HCT116 (cell line): Measurements from ENCODE around the gene PVRIG.
"Not testable (repeated sequence)": the region's sequence is repeated elsewhere in the genome, so short reads cannot be mapped to it uniquely, and the experiment has no call there.

Experiments
- CEBPB ChIP-seq: IDR thresholded peaks from 2 replicates; pipeline ENCODE4 v1.6.1; 2012; ENCODE audit warnings: low read depth
- ELF1 ChIP-seq: IDR thresholded peaks from 2 replicates; pipeline ENCODE4 v1.6.1; 2012; ENCODE audit warnings: low read depth, borderline replicate concordance
- EZH2 ChIP-seq: fragments of 200-600 bp; sonication (generic); IDR thresholded peaks from 2 replicates; pipeline ENCODE4 v1.6.1; 2017; ENCODE audit warnings: antibody characterized with exemption, mixed run types
- EZH2phosphoT487 ChIP-seq: fragments of 200-600 bp; IDR thresholded peaks from 2 replicates; pipeline ENCODE4 v1.6.1; 2018; ENCODE audit warnings: antibody characterized with exemption, borderline replicate concordance
- JUND ChIP-seq: IDR thresholded peaks from 2 replicates; pipeline ENCODE4 v1.6.1; 2012
- POLR2A ChIP-seq: IDR thresholded peaks from 2 replicates; pipeline ENCODE4 v1.7.0; 2011; ENCODE audit warnings: borderline replicate concordance; ENCODE audit not compliant: insufficient read depth, insufficient read length; ENCODE audit errors: extremely low read depth
- POLR2AphosphoS5 ChIP-seq: IDR thresholded peaks from 2 replicates; pipeline ENCODE4 v1.6.1; 2011; ENCODE audit warnings: mild to moderate bottlenecking, low read depth, low read length, moderate library complexity
- REST ChIP-seq: IDR thresholded peaks from 2 replicates; pipeline ENCODE4 v1.6.1; 2012; ENCODE audit warnings: low read depth
- SP1 ChIP-seq: IDR thresholded peaks from 2 replicates; pipeline ENCODE4 v1.6.1; 2012; ENCODE audit warnings: low read depth
- SRF ChIP-seq: IDR thresholded peaks from 2 replicates; pipeline ENCODE4 v1.6.1; 2012; ENCODE audit warnings: low read depth
- TCF7L2 ChIP-seq: IDR thresholded peaks from 2 replicates; pipeline ENCODE4 v1.7.0; 2011; ENCODE audit warnings: borderline replicate concordance, inconsistent platforms; ENCODE audit not compliant: insufficient read depth, insufficient read length; ENCODE audit errors: extremely low read depth
- ZNF274 ChIP-seq: fragments of 200-500 bp; sonication (Bioruptor generic); IDR thresholded peaks from 2 replicates; pipeline ENCODE4 v1.6.1; 2014; ENCODE audit warnings: mild to moderate bottlenecking, low read depth, low read length, inconsistent platforms
- TF ChIP-seq, protein P1 (sequence below), 3 experiments: fragments of 200-600 bp in 1 of 3; sonication (generic) in 1 of 3; IDR thresholded peaks in 2 of 3; conservative IDR thresholded peaks in 1 of 3; 2 replicates each; pipeline ENCODE4 v1.5.1; 2012 to 2017; ENCODE audit warnings: low read depth in 2 of 3, low read length in 2 of 3, antibody characterized with exemption in 1 of 3, borderline replicate concordance in 1 of 3, control low read depth in 1 of 3, mild to moderate bottlenecking in 1 of 3, mixed read lengths in 1 of 3, mixed run types in 1 of 3, moderate library complexity in 1 of 3; ENCODE audit not compliant: insufficient read depth in 1 of 3

DNA sequence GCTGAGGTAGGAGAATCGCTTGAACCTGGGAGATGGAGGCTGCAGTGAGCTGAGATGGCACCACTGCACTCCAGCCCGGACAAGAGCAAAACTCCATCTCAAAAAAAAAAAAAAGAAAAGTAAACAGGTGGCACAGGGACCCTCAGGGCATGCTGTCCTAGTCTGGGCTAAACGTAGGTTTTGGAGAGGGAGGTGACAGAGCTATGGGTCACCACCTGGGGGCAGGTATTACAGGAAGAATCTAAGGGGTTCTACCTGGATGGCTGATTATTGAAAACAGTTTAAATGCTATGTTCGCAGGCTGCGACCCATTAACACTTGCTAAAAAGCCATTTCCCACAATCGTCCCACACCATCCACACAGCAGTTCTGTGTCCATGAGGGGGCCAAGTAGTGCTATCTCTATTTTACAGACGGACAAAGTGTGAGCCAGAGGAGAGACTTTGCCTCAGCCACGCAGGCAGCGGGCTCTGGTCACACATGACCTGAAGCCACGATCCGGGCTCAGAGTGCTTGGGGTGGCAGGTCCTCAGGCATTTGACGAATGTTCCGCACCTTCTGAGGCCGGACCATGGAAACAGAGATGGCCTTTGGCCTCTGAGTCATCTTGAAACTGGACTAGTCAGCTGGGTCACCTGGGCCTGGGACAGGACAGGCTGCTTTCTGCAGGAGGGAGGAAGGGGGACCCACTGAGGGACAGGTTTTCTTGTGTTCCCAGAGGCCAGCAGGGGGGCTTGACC lies 49.7 kb downstream of the PVRIG start:
- not testable (repeated sequence) for TF ChIP-seq EZH2, SP1, POLR2A, ZNF274, EZH2phosphoT487, SRF, REST, POLR2AphosphoS5, TCF7L2, ELF1, CEBPB
- TF ChIP-seq, protein P1, sequence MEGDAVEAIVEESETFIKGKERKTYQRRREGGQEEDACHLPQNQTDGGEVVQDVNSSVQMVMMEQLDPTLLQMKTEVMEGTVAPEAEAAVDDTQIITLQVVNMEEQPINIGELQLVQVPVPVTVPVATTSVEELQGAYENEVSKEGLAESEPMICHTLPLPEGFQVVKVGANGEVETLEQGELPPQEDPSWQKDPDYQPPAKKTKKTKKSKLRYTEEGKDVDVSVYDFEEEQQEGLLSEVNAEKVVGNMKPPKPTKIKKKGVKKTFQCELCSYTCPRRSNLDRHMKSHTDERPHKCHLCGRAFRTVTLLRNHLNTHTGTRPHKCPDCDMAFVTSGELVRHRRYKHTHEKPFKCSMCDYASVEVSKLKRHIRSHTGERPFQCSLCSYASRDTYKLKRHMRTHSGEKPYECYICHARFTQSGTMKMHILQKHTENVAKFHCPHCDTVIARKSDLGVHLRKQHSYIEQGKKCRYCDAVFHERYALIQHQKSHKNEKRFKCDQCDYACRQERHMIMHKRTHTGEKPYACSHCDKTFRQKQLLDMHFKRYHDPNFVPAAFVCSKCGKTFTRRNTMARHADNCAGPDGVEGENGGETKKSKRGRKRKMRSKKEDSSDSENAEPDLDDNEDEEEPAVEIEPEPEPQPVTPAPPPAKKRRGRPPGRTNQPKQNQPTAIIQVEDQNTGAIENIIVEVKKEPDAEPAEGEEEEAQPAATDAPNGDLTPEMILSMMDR (IDR thresholded peaks at IDR 0.05 in 2 of 3, conservative IDR thresholded peaks at IDR 0.05 in 1 of 3; ENCODE audit: borderline replicate concordance in 1 of 3, insufficient read depth in 1 of 3, low read depth in 2 of 3, low read length in 2 of 3) = peak in 2 of 3 experiments; percentile 18 to 25; a peak in 3 of 6 replicates
- peak; percentile 55 for TF ChIP-seq JUND
